OCI-LY7 (cell line): ENCODE measurements around the gene ABCB1. TPM values are rescaled to one million over a fixed set of nuclear protein-coding genes. Genes with fewer than 3 reads are reported as not detected.
"Not testable (repeated sequence)": the region's sequence is repeated elsewhere in the genome, so short reads cannot be mapped to it uniquely, and the experiment has no call there.

Experiments used
- BruUV-seq: library from RNA; stranded (reverse); fragments of 400-500 nt; replicated peaks from 2 replicates; lab custom pipeline; 2021; lab: Mats Ljungman, UMichigan
- CTCF ChIA-PET: fragments of 300-600 bp; sonication (Branson Sonifier 250); formaldehyde crosslinking; loops from one replicate; lab custom pipeline; 2022; ENCODE audit warnings: antibody characterized with exemption; ENCODE audit not compliant: unreplicated experiment; lab: Charles Lee
- POLR2A ChIA-PET: fragments of 300-600 bp; sonication (Branson Sonifier 250); formaldehyde crosslinking; loops from one replicate; lab custom pipeline; 2022; ENCODE audit warnings: antibody characterized with exemption; lab: Charles Lee
- DNase-seq: peaks from one replicate; pipeline ENCODE4 v3.0.0-alpha.2; 2015; ENCODE audit warnings: low spot score
- H2AFZ ChIP-seq: fragments of 200-600 bp; sonication (generic), shearing (Covaris generic); 2 replicates; pipeline ENCODE4 v1.6.1; 2014; ENCODE audit warnings: mild to moderate bottlenecking, antibody characterized with exemption, low read length, moderate library complexity
- H3K27ac ChIP-seq: fragments of 200-600 bp; sonication (generic); 2 replicates; pipeline ENCODE4 v1.5.1; 2014; ENCODE audit warnings: mixed run types, low read depth, mild to moderate bottlenecking, moderate library complexity, low read length, inconsistent platforms; ENCODE audit not compliant: poor library complexity, severe bottlenecking
- H3K36me3 ChIP-seq: fragments of 200-600 bp; sonication (generic); 2 replicates; pipeline ENCODE4 v1.6.1; 2014; ENCODE audit warnings: mild to moderate bottlenecking, antibody characterized with exemption, low read length, moderate library complexity, mixed read lengths; ENCODE audit not compliant: insufficient read depth
- H3K4me1 ChIP-seq: fragments of 200-600 bp; sonication (generic); 2 replicates; pipeline ENCODE4 v1.5.1; 2014; ENCODE audit warnings: mild to moderate bottlenecking, low read length; ENCODE audit not compliant: insufficient read depth, poor library complexity, severe bottlenecking
- H3K4me2 ChIP-seq: fragments of 200-600 bp; sonication (generic); 2 replicates; pipeline ENCODE4 v1.6.1; 2014; ENCODE audit warnings: mild to moderate bottlenecking, low read length
- H3K4me3 ChIP-seq: fragments of 200-600 bp; sonication (generic); 2 replicates; pipeline ENCODE4 v1.5.1; 2014; ENCODE audit warnings: mild to moderate bottlenecking, low read depth, low read length; ENCODE audit not compliant: poor library complexity, severe bottlenecking
- H3K79me2 ChIP-seq: fragments of 200-600 bp; sonication (generic); 2 replicates; pipeline ENCODE4 v1.6.1; 2016; ENCODE audit warnings: low read depth, mild to moderate bottlenecking, low read length, moderate library complexity, mixed read lengths; ENCODE audit not compliant: insufficient read depth
- H3K9me2 ChIP-seq: fragments of 200-600 bp; sonication (generic); 2 replicates; pipeline ENCODE4 v1.6.1; 2016; ENCODE audit warnings: mild to moderate bottlenecking, low read length, mixed read lengths; ENCODE audit not compliant: insufficient read depth
- H3K9me3 ChIP-seq: fragments of 200-600 bp; sonication (generic); 2 replicates; pipeline ENCODE4 v1.6.1; 2014; ENCODE audit warnings: mild to moderate bottlenecking, mixed run types, low read length, mixed read lengths
- H4K20me1 ChIP-seq: fragments of 200-600 bp; sonication (generic); 2 replicates; pipeline ENCODE4 v1.6.1; 2014; ENCODE audit warnings: mild to moderate bottlenecking, antibody characterized with exemption, low read length, moderate library complexity, mixed read lengths; ENCODE audit not compliant: insufficient read depth
- EZH2phosphoT487 ChIP-seq: fragments of 200-600 bp; sonication (generic); IDR thresholded peaks from 2 replicates; pipeline ENCODE4 v1.6.1; 2018; ENCODE audit warnings: low read depth, borderline replicate concordance, mild to moderate bottlenecking, mixed run types, antibody characterized with exemption, low read length, moderate library complexity, mixed read lengths
- intact Hi-C: fragments of 100-400 bp; cut with micrococcal nuclease; formaldehyde crosslinking; loops from one replicate; pipeline ENCODE4 v1.10.0; 2022; ENCODE audit not compliant: unreplicated experiment
- total RNA-seq, 2 experiments: library from RNA; depleted of rRNA in 1 of 2; stranded (reverse); fragments of >200 nt in 1 of 2; shearing (Covaris generic) in 1 of 2; gene quantifications; 2 replicates each; pipeline ENCODE4 v1.2.3, GENCODE V29; 2014 to 2022
- TF ChIP-seq, protein P1 (sequence below): fragments of 200-600 bp; sonication (generic); conservative IDR thresholded peaks from 2 replicates; pipeline ENCODE4 v1.5.1; 2014; ENCODE audit warnings: mild to moderate bottlenecking, antibody characterized with exemption, low read length, moderate library complexity, mixed read lengths

The ABCB1 gene
- total RNA-seq, 2 experiments from 2014 or later: not detected

GRCh38 chr7:87473192-87473591, 127.5 kb downstream of the ABCB1 start:
- Histone ChIP-seq H3K79me2 (no peaks in the 10 kb centered on the region), H3K9me3 (no peaks in the 10 kb centered on the region), H2AFZ (no peak overlapping the region), H3K4me3 (no peak overlapping the region), H3K27ac (no peak overlapping the region), H3K36me3 (no peaks in the 10 kb centered on the region), H3K4me2 (peak overlapping the region; percentile 10; the same call in 1 of the 2 replicates), H3K4me1 (peaks cover 18% of the 10 kb centered on the region), H3K9me2 (no peaks in the 10 kb centered on the region), H4K20me1 (no peaks in the 10 kb centered on the region)
- POLR2A ChIA-PET: no interaction called here
- no peak for DNase-seq
- BruUV-seq: no TSS peak
- TF ChIP-seq, protein P1, sequence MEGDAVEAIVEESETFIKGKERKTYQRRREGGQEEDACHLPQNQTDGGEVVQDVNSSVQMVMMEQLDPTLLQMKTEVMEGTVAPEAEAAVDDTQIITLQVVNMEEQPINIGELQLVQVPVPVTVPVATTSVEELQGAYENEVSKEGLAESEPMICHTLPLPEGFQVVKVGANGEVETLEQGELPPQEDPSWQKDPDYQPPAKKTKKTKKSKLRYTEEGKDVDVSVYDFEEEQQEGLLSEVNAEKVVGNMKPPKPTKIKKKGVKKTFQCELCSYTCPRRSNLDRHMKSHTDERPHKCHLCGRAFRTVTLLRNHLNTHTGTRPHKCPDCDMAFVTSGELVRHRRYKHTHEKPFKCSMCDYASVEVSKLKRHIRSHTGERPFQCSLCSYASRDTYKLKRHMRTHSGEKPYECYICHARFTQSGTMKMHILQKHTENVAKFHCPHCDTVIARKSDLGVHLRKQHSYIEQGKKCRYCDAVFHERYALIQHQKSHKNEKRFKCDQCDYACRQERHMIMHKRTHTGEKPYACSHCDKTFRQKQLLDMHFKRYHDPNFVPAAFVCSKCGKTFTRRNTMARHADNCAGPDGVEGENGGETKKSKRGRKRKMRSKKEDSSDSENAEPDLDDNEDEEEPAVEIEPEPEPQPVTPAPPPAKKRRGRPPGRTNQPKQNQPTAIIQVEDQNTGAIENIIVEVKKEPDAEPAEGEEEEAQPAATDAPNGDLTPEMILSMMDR: no peak
- no peak for TF ChIP-seq EZH2phosphoT487
- CTCF ChIA-PET: no interaction called here
- intact Hi-C loops: loop anchor here (5.0 to 10.0 kb wide), 2 partner anchors 321 to 742 kb away; partner anchors contain the start of gene DMTF1

DNA sequence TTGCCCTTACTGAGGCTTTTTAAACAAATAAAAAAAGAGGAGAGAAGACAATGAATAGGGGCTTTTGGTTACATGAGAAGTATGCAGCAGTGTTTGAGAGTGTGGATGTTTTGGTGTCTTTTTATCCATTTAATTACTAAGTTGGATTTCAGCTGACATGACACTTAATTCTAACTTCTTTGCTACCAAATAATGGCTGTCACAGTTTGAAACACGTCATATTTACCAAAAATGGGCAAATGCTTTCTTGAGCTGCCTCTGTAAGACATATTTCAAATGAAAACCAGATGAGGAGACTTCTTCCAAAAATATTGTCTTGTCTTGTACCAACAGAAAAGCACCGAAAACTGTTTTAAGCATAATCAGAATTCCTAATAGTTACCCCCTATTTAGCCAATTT, 129.2 kb downstream of the ABCB1 start:
- H2AFZ ChIP-seq: no peak overlapping the region
- TF ChIP-seq, protein P1: no peak
- no peak for TF ChIP-seq EZH2phosphoT487
- no peaks in the 10 kb centered on the region for H3K9me2 ChIP-seq
- H3K4me2 ChIP-seq: no peak overlapping the region
- no peaks in the 10 kb centered on the region for H3K36me3 ChIP-seq
- intact Hi-C loops: loop anchor here (5.0 to 10.0 kb wide), 2 partner anchors 319 to 743 kb away; partner anchors contain the start of gene DMTF1
- H3K9me3 ChIP-seq: no peaks in the 10 kb centered on the region
- no peak overlapping the region for H3K27ac ChIP-seq
- H3K79me2 ChIP-seq: no peaks in the 10 kb centered on the region
- H3K4me1 ChIP-seq: peaks cover 18% of the 10 kb centered on the region
- ChIA-PET CTCF (no interaction called here), POLR2A (interaction anchor here (1.3 to 1.9 kb wide), 2 partner anchors 9 kb away, joined by 3 to 4 read pairs; no protein-coding TSS in a partner anchor)
- no peaks in the 10 kb centered on the region for H4K20me1 ChIP-seq
- no peak for DNase-seq
- H3K4me3 ChIP-seq: no peak overlapping the region
- BruUV-seq: no TSS peak

DNA sequence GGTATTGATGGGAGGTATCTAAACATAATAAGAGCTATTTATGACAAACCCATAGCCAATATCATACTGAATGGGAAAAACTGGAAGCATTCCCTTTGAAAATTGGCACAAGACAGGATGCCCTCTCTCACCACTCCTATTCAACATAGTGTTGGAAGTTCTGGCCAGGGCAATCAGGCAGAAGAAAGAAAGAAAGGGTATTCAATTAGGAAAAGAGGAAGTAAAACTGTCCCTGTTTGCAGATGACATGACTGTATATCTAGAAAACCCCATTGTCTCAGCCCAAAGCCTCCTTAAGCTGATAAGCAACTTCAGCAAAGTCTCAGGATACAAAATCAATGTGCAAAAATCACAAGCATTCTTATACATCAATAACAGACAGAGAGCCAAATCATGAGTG, 131.5 kb downstream of the ABCB1 start:
- H3K4me2 ChIP-seq, H2AFZ ChIP-seq, DNase-seq, H3K9me2 ChIP-seq, intact Hi-C loops, H3K4me3 ChIP-seq, BruUV-seq, CTCF ChIA-PET, H3K9me3 ChIP-seq, H3K27ac ChIP-seq, H3K36me3 ChIP-seq, POLR2A ChIA-PET, H4K20me1 ChIP-seq, H3K79me2 ChIP-seq, H3K4me1 ChIP-seq: not testable (repeated sequence)

DNA sequence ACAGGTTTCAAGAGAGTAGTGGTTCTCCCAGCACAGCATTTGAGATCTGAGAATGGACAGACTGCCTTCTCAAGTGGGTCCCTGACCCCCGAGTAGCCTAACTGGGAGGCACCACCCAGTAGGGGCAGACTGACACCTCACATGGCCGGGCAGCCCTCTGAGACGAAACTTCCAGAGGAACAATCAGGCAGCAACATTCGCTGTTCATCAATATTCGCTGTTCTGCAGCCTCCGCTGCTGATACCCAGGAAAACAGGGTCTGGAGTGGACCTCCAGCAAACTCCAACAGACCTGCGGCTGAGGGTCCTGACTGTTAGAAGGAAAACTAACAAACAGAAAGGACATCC, 135.2 kb downstream of the ABCB1 start:
- DNase-seq, CTCF ChIA-PET: not testable (repeated sequence)

DNA sequence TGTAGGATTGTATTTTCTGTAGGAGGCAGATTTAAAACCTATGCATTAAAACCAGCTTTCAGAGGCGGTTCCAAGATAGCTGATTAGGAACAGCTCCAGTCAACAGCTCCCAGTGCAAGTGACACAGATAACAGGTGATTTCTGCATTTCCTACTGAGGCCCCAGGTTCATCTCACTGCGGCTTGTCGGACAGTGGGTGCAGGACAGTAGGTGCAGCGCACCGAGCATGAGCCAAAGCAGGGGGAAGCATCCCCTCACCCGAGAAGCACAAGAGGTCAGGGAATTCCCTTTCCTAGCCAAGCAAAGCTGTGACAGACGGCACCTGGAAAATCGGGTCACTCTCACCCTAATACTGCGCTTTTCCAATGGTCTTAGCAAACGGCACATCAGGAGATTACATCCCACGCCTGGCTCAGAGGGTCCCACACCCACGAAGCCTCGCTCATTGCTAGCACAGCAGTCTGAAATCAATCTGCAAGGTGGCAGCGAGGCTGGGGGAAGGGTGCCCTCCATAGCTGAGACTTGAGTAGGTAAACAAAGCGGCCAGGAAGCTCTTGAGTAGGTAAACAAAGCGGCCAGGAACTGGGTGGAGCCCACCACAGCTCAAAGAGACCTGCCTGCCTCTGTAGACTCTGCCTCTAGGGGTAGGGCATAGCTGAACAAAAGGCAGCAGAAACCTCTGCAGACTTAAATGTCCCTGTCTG, 135.7 kb downstream of the ABCB1 start:
- H3K9me2 ChIP-seq, H3K9me3 ChIP-seq, BruUV-seq, H3K4me1 ChIP-seq, H3K4me2 ChIP-seq, H3K4me3 ChIP-seq, H2AFZ ChIP-seq, H3K79me2 ChIP-seq, H4K20me1 ChIP-seq, H3K27ac ChIP-seq, DNase-seq, intact Hi-C loops, H3K36me3 ChIP-seq, CTCF ChIA-PET: not testable (repeated sequence)
- POLR2A ChIA-PET: interaction anchor here (0.6 to 1.4 kb wide), 3 partner anchors 10 to 120 kb away, joined by 3 to 5 read pairs (median 3); partner anchors contain the start of gene CROT

More for the DNA sequence above, 135.2 kb downstream of the ABCB1 start:
- intact Hi-C loops, H3K79me2 ChIP-seq, H3K36me3 ChIP-seq, H3K4me2 ChIP-seq, H2AFZ ChIP-seq, H3K9me3 ChIP-seq, H3K27ac ChIP-seq, H4K20me1 ChIP-seq, H3K4me3 ChIP-seq, H3K4me1 ChIP-seq, H3K9me2 ChIP-seq, BruUV-seq: not testable (repeated sequence)
- POLR2A ChIA-PET: interaction anchor here (1.4 kb wide), 1 partner anchor 120 kb away, joined by 5 read pairs; the partner anchor contains the start of gene CROT
